ENCODE results near the gene ELK4. TPM values are rescaled to one million over a fixed set of nuclear protein-coding genes. Genes with fewer than 3 reads are reported as not detected.

Gene ELK4
- total and polyA plus RNA-seq, 2 of the 13 experiments (the other 11 are each of a cell fraction or from before 2014, with no cell fraction given): 8.3 to 13.1 TPM

GRCh38 chr1:205616563-205617293 is 15.1 kb downstream of the ELK4 start (continued):
- no peak for TF ChIP-seq TRAFD1 (CRISPR knock-in tag; IDR thresholded peaks at IDR 0.05; ENCODE audit: borderline replicate concordance)
- peak; percentile 28; the same call in 1 of the 2 replicates for TF ChIP-seq RARA (CRISPR knock-in tag; IDR thresholded peaks at IDR 0.05)
- TF ChIP-seq, protein P1, sequence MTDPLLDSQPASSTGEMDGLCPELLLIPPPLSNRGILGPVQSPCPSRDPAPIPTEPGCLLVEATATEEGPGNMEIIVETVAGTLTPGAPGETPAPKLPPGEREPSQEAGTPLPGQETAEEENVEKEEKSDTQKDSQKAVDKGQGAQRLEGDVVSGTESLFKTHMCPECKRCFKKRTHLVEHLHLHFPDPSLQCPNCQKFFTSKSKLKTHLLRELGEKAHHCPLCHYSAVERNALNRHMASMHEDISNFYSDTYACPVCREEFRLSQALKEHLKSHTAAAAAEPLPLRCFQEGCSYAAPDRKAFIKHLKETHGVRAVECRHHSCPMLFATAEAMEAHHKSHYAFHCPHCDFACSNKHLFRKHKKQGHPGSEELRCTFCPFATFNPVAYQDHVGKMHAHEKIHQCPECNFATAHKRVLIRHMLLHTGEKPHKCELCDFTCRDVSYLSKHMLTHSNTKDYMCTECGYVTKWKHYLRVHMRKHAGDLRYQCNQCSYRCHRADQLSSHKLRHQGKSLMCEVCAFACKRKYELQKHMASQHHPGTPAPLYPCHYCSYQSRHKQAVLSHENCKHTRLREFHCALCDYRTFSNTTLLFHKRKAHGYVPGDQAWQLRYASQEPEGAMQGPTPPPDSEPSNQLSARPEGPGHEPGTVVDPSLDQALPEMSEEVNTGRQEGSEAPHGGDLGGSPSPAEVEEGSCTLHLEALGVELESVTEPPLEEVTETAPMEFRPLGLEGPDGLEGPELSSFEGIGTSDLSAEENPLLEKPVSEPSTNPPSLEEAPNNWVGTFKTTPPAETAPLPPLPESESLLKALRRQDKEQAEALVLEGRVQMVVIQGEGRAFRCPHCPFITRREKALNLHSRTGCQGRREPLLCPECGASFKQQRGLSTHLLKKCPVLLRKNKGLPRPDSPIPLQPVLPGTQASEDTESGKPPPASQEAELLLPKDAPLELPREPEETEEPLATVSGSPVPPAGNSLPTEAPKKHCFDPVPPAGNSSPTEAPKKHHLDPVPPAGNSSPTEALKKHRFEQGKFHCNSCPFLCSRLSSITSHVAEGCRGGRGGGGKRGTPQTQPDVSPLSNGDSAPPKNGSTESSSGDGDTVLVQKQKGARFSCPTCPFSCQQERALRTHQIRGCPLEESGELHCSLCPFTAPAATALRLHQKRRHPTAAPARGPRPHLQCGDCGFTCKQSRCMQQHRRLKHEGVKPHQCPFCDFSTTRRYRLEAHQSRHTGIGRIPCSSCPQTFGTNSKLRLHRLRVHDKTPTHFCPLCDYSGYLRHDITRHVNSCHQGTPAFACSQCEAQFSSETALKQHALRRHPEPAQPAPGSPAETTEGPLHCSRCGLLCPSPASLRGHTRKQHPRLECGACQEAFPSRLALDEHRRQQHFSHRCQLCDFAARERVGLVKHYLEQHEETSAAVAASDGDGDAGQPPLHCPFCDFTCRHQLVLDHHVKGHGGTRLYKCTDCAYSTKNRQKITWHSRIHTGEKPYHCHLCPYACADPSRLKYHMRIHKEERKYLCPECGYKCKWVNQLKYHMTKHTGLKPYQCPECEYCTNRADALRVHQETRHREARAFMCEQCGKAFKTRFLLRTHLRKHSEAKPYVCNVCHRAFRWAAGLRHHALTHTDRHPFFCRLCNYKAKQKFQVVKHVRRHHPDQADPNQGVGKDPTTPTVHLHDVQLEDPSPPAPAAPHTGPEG (CRISPR knock-in tag; IDR thresholded peaks at IDR 0.05): no peak
- TF ChIP-seq ZFYVE20 (CRISPR knock-in tag; IDR thresholded peaks at IDR 0.05; ENCODE audit: borderline replicate concordance, low read depth): no peak
- TF ChIP-seq ARID5B (CRISPR knock-in tag; IDR thresholded peaks at IDR 0.05): peak; percentile 12; the same call in 1 of the 2 replicates
- TF ChIP-seq PHF21A (CRISPR knock-in tag; IDR thresholded peaks at IDR 0.05): no peak
- TF ChIP-seq ZNF891 (CRISPR knock-in tag; IDR thresholded peaks at IDR 0.05): no peak
- no peak for TF ChIP-seq AKAP8 (CRISPR knock-in tag; IDR thresholded peaks at IDR 0.05)
- TF ChIP-seq PHB2 (IDR thresholded peaks at IDR 0.05; ENCODE audit: partially characterized antibody): no peak
- no peak for TF ChIP-seq MTF2 (CRISPR knock-in tag; IDR thresholded peaks at IDR 0.05; ENCODE audit: borderline replicate concordance)
- 0 out of 4 replicates have a peak, but pooled peaks of 1 of the 2 experiments have one; percentile 33 for TF ChIP-seq EP300 (IDR thresholded peaks at IDR 0.05; ENCODE audit: low read depth in 2 of 2, low read length in 2 of 2)
- no peak for TF ChIP-seq EP300 (CRISPR knock-in tag; IDR thresholded peaks at IDR 0.05; ENCODE audit: borderline replicate concordance)
- TF ChIP-seq SP1 (IDR thresholded peaks at IDR 0.05): no peak
- no peak for TF ChIP-seq SP1 (CRISPR knock-in tag; IDR thresholded peaks at IDR 0.05)
- TF ChIP-seq, protein P2, sequence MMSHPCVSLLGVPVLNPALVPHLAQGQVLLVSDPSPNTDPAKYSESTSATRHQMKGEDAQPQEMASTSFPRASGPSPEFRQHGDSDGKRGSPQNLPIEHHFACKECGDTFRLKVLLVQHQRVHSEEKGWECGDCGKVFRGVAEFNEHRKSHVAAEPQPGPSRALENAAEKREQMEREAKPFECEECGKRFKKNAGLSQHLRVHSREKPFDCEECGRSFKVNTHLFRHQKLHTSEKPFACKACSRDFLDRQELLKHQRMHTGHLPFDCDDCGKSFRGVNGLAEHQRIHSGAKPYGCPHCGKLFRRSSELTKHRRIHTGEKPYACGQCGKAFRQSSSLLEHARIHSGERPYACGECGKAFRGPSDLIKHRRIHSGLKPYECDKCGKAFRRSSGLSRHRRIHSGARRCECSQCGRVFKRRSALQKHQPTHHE (CRISPR knock-in tag; IDR thresholded peaks at IDR 0.05; ENCODE audit: borderline replicate concordance): no peak
- TF ChIP-seq ZNF761 (CRISPR knock-in tag; conservative IDR thresholded peaks at IDR 0.05): no peak
